Tibial nerve (tissue), 4 donors: Measurements from ENCODE around the gene NFE2L2. TPM values are rescaled to one million over a fixed set of nuclear protein-coding genes. Genes with fewer than 3 reads are reported as not detected.

Source experiments
- DNase-seq, 2 donors: peaks; one replicate each; pipeline ENCODE4 v3.0.0-alpha.2; 2019; ENCODE audit warnings: low spot score in 2 of 2
- H3K27ac ChIP-seq, 4 donors: fragments of 200-600 bp; sonication (generic) in 3 of 4; one replicate each; pipeline ENCODE4 v1.5.1; 2017 to 2019; ENCODE audit warnings: mild to moderate bottlenecking in 1 of 4
- H3K27me3 ChIP-seq, 2 donors: fragments of 200-600 bp; sonication (generic) in 1 of 2; one replicate each; pipeline versions ENCODE4 v1.5.1 to v1.6.0; 2017 to 2019
- H3K36me3 ChIP-seq, 3 donors: fragments of 200-600 bp; sonication (generic); one replicate each; pipeline ENCODE4 v1.5.1; 2018 to 2019
- H3K4me1 ChIP-seq, 4 donors: fragments of 200-600 bp; sonication (generic) in 3 of 4; one replicate each; pipeline ENCODE4 v1.5.1; 2017 to 2019
- H3K4me3 ChIP-seq, 4 donors: fragments of 200-600 bp; sonication (generic) in 3 of 4; one replicate each; pipeline ENCODE4 v1.5.1; 2017 to 2019; ENCODE audit warnings: mild to moderate bottlenecking in 1 of 4, moderate library complexity in 1 of 4
- H3K9me3 ChIP-seq, 4 donors: fragments of 200-600 bp; sonication (generic) in 3 of 4; one replicate each; pipeline ENCODE4 v1.5.1; 2017 to 2019
- EP300 ChIP-seq, 2 donors: sonication (generic); formaldehyde crosslinking; IDR thresholded peaks; one replicate each; pipeline ENCODE4 v1.6.1; 2017; ENCODE audit warnings: antibody characterized with exemption in 2 of 2, mild to moderate bottlenecking in 1 of 2
- POLR2A ChIP-seq, 2 donors: fragments of 450-650 bp; IDR thresholded peaks; one replicate each; pipeline ENCODE4 v1.6.1; 2017; ENCODE audit warnings: antibody characterized with exemption in 2 of 2, mild to moderate bottlenecking in 2 of 2, moderate library complexity in 2 of 2
- WGBS, 2 donors: methylation state at CpG; one replicate each; pipeline ENCODE4 v1.1.5; 2018; 5-methylcytosine and 5-hydroxymethylcytosine counted together
- total RNA-seq, 4 donors: library from RNA; depleted of rRNA; stranded (reverse); fragments of >200 nt; gene quantifications; one replicate each; pipeline ENCODE4 v1.1.0, GENCODE V29; 2016
- TF ChIP-seq, protein P1 (sequence below), 5 experiments: fragments of 200-600 bp in 3 of 5; fragments of 450-650 bp in 2 of 5; sonication (generic) in 3 of 5; IDR thresholded peaks; one replicate each; pipeline ENCODE4 v1.5.1; 2016 to 2019; ENCODE audit warnings: antibody characterized with exemption in 5 of 5, mild to moderate bottlenecking in 3 of 5, moderate library complexity in 2 of 5

Gene NFE2L2
- total RNA-seq, 4 donors from 2014 or later: 112 to 164 (median 145) TPM

DNA sequence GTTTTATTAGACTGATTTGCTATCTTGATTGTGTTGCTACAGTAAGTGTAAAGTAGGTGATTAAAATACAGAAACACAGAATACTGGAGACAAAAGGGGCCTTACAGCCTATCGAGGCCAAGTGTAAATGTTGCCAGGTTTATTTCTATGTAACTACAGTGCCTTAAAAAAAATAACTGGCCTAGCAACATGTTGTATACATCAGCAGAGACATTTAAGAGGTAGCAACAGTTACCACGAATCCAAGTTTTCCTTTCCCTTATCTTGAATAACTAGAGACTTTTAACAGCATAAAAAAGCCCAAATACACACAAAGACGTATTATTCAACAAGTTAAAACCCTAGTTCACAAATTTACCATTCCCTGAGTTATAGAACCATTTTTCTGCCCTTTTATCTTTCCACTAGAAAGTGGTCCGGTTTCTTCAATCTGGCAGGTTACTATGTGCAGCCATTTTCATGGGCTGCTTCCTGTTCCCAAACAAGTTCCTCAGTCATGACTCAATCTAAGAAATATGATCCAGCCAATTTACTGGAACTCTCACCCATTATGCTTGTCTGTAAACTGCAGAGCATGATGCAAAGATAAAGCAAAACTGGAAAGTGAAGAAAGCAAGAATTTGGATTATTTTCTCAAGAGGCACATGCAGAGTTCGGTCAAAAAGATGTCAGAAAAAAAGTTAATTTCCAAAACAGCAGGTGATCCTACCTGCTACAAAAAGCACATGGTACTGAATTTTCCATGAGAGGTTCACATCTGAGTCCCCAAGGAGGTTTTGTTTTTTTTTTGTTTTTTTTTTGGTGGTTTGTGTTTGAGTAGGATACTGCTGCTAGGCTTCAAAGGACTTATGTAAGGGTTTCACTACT, 22.2 kb downstream of the NFE2L2 start:
- 6 to 9% methylated on average over 5 of the region's 5 CpGs for WGBS, 2 donors
- H3K4me3 ChIP-seq: peak overlapping the region in 3 of 4 donors; percentile 6 to 22 (median 7)
- no peaks in the 10 kb centered on the region for H3K9me3 ChIP-seq
- TF ChIP-seq, protein P1, sequence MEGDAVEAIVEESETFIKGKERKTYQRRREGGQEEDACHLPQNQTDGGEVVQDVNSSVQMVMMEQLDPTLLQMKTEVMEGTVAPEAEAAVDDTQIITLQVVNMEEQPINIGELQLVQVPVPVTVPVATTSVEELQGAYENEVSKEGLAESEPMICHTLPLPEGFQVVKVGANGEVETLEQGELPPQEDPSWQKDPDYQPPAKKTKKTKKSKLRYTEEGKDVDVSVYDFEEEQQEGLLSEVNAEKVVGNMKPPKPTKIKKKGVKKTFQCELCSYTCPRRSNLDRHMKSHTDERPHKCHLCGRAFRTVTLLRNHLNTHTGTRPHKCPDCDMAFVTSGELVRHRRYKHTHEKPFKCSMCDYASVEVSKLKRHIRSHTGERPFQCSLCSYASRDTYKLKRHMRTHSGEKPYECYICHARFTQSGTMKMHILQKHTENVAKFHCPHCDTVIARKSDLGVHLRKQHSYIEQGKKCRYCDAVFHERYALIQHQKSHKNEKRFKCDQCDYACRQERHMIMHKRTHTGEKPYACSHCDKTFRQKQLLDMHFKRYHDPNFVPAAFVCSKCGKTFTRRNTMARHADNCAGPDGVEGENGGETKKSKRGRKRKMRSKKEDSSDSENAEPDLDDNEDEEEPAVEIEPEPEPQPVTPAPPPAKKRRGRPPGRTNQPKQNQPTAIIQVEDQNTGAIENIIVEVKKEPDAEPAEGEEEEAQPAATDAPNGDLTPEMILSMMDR (IDR thresholded peaks at IDR 0.05): no peak
- TF ChIP-seq EP300 (IDR thresholded peaks at IDR 0.05): peak; percentile 82 to 89
- no peak for TF ChIP-seq POLR2A (IDR thresholded peaks at IDR 0.05)
- peak in 1 of 2 donors; percentile 43 for DNase-seq
- peak overlapping the region; percentile 60 to 97 (median 82) for H3K27ac ChIP-seq
- H3K36me3 ChIP-seq: no peaks in the 10 kb centered on the region
- peaks cover 3 to 100% (median 89%) of the 10 kb centered on the region in 4 donors for H3K4me1 ChIP-seq
- no peaks in the 10 kb centered on the region for H3K27me3 ChIP-seq

DNA sequence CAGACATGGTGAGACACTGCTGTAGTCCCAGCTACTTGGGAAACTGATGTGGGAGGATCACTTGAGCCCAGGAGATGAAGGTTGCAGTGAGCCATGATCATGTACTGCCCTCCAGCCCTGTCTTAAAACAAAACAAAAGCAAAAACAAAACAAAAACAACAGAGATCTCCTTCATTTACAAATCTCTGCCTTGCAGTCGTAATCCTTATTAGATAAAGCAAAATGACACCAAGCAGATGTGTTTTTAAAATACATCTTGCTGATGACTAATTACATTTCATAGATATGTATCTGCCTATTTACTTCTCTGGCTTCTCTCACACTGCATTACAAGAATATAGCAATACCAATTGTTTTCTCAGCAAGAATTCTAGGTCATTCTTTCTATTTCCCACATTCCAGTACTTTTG, 22.8 kb downstream of the NFE2L2 start:
- Histone ChIP-seq H3K9me3 (no peaks in the 10 kb centered on the region), H3K36me3 (no peaks in the 10 kb centered on the region), H3K4me3 (peak overlapping the region in 3 of 4 donors; percentile 6 to 22 (median 7)), H3K4me1 (peaks cover 3 to 100% (median 90%) of the 10 kb centered on the region in 4 donors), H3K27me3 (no peaks in the 10 kb centered on the region), H3K27ac (peak overlapping the region; percentile 60 to 97 (median 82))
- 39 to 42% methylated on average over 1 of the region's 1 CpG for WGBS, 2 donors
- no peak for DNase-seq
- TF ChIP-seq, protein P1 (IDR thresholded peaks at IDR 0.05): no peak
- TF ChIP-seq POLR2A (IDR thresholded peaks at IDR 0.05) (no peak), EP300 (IDR thresholded peaks at IDR 0.05) (no peak)

DNA sequence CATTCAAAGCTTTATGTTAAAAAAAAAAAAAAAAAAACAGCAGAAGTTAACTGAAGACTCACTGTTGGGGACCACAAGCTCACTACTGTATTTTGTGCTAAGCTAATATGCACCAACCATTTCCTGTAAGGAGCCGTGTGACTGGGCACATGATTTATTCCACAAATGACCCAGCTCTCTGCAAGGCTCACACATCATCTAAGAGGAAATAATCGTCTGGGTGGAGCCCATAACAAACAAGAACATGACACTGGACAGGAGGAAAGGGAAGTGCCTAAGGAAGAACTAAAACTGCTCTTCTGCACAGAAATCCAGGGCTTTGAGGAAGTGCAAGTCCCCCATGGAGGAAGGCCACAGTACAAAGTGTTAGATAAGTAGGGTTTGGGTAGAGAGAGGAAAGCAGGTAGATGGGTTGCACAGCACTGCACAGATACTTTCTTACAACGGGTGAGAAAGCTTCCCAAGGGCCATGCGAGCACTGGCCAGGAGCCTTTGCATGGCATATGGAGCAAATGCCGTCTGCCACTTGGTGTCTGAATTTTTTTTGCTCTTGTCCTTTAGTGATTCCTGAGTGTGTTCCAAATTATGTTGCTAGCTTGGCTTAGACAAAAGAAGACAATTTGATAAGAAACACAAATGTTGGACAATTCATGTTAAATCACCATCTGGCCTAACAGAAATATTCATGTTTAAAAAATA, 24.4 kb downstream of the NFE2L2 start:
- H3K4me3 ChIP-seq: peak overlapping the region in 1 of 4 donors; percentile 13

DNA sequence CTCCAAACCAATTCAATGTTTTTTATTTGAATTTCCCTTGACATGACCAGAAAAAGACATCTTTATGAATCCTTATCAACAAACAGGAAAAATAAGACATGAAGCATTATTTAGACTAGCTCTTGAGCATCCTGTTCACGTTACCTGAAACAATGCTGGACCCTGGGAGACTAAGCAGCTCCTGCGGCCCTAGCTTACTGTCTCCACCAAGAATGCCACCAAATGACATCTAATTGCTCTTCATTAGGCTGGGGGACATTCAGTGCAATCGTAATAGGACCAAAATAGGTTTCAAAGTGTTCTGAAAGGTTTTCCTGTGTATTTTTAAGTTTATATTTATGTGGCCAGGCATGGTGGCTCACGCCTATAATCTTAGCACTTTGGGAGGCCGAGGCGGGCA, 25.5 kb downstream of the NFE2L2 start:
- no peak for TF ChIP-seq EP300 (IDR thresholded peaks at IDR 0.05)
- TF ChIP-seq, protein P1 (IDR thresholded peaks at IDR 0.05): no peak
- TF ChIP-seq POLR2A (IDR thresholded peaks at IDR 0.05): no peak
- no peak overlapping the region for H3K4me3 ChIP-seq
- WGBS, 2 donors: 52 to 55% methylated on average over 6 of the region's 6 CpGs
- H3K27me3 ChIP-seq: no peaks in the 10 kb centered on the region
- H3K9me3 ChIP-seq: no peaks in the 10 kb centered on the region
- H3K4me1 ChIP-seq: peaks cover 3 to 100% (median 80%) of the 10 kb centered on the region in 4 donors
- peak overlapping the region; percentile 34 to 97 (median 70) for H3K27ac ChIP-seq
- H3K36me3 ChIP-seq: peaks cover 0 to 4% (median 0%) of the 10 kb centered on the region in 3 donors
- no peak for DNase-seq

More for the DNA sequence above, 24.4 kb downstream of the NFE2L2 start:
- Histone ChIP-seq H3K4me1 (peaks cover 3 to 100% (median 84%) of the 10 kb centered on the region in 4 donors), H3K36me3 (no peaks in the 10 kb centered on the region), H3K27me3 (no peaks in the 10 kb centered on the region), H3K9me3 (no peaks in the 10 kb centered on the region), H3K27ac (peak overlapping the region; percentile 61 to 97 (median 82))
- WGBS, 2 donors: 3 to 18% methylated on average over 5 of the region's 5 CpGs
- TF ChIP-seq POLR2A (IDR thresholded peaks at IDR 0.05) (no peak), EP300 (IDR thresholded peaks at IDR 0.05) (peak; percentile 76 to 91)
- TF ChIP-seq, protein P1 (IDR thresholded peaks at IDR 0.05): no peak
- DNase-seq: peak in 1 of 2 donors; percentile 76
